Measurements from ENCODE around the gene NEU2. TPM values are rescaled to one million over a fixed set of nuclear protein-coding genes. Genes with fewer than 3 reads are reported as not detected.

Gene NEU2
- total RNA-seq (2014; rRNA removed; shearing (Covaris generic)): not detected in 2 replicates

DNA sequence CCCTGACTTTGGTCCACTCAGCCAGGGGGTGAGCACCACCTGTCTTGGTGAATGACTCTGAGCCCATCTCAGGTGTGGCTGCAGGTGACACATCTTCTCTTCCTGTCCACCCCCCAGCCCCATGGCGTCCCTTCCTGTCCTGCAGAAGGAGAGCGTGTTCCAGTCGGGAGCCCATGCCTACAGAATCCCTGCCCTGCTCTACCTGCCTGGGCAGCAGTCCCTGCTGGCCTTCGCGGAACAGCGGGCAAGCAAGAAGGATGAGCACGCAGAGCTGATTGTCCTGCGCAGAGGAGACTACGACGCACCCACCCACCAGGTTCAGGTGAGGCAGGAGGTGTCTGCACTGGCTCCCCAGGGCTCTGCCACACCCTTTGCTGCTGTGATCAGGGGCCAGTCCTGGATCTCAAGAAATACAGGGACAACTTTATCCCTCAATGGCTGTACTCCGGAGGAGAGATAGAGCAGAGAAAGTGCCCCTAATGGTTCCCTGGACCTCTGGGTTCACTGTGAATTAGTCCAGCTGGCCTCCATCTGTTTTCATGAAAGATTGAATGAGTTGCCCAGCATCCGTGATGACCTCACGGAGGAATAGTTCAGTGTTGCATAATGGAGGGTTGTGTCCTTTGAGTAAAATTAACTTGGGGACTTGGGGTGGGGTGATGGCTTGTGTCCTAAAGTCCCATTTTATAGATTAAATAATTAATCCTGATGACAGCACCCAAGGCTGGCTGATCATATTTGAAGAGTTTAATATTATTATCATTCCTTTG lies at the start of gene NEU2:
NEU2 (plus strand) TSS at position 122 of the 770 bp plus-strand sequence; CDS start at position 122, 0 bp downstream.
- DNase-seq (ENCODE audit: low spot score): no peak

DNA sequence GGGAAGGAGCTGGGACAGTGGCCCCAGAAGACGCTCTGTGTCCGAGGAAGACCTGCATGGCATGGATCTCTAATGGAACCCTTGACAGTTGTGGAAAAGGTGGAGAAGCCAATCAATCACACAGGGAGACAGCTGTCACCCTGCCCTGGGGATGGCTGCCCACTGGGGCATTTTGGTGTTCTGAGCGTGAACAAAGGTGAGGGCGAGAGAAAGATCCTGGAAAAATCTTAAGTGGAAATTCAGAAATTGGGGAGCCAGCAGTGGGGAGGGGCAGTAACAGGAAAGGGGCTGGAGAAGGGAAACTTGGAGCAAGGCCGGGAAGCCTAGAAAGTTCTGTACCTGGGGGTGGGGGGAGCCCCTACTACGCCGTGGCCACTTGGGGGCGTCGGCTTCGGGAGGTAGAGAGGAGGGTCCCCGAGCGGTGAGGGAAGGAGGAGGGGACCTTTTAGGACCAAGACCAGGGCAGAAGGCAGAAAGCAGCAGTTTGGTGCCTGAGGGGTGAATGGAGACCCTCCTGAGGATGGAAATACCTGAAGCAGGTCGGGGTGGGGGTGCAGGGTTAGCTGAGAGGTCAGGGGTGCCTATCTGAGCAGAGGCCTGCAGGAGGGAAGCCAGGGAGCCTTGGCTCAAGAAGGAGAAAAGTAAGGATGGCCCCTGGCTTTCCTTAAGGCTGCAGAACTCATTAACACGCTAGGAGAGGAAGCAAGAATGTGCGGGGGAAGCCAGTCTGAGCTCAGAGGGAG lies 49.4 kb upstream of the NEU2 start:
- DNase-seq (ENCODE audit: low spot score): no peak

DNA sequence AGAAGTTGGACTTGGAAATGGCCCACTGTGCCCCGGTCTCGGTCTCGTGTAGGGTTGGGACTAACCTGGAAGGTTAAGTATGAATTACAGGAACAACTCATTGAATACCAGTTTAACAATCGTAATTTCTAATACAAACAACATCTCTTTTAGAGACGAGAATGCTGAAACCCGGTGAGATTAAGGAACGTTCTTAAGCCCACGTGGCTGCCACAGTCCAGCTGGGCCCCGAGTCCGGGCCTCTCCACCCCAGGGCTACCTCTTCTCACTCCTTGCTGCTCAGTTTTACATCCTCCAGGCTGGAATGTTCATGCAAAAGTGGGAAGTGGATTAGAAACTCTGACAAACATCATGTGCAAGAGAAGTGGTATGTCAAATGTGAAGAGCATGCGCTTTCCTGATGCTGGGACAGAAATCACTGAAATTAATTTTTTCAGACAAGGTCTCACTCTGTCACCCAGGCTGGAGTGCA lies 48.8 kb upstream of the NEU2 start:
- no peak for DNase-seq (ENCODE audit: low spot score)

DNA sequence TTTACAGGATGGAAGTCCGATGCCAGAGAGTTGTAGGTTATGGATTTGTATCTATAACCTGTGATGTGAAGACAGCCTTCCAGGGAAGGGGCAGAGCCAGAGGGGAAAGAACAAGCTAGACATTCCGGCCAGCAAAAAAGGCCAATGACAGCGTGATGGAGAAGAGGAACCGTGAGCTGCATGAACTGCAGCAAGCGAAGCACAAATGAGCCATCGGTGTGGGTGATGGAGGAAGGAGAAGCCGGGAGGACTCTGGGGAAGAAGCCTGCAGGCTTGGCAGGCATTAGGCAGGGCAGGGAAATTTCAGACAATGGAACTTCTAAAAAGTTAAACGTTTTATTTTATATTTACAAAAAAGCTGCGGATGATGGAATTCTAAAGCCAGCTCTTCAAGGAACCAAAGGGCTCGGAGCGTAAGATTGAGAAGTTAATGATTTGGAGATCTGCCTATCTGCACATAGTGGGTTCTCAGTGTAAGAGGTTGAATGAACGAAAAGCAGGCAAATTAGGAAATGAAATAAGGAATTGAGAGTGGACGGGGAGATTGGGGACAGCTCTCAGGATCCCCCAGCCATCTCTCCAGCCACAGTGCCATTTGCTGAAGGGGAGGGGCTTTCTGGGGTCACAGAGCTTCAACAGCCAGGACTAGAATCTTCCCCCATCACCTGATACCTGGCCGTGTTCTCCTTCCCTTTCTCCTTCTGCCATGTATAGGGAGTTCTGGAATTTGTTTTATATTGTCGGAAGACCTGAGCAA lies 47.8 kb upstream of the NEU2 start:
- DNase-seq (ENCODE audit: low spot score): no peak

DNA sequence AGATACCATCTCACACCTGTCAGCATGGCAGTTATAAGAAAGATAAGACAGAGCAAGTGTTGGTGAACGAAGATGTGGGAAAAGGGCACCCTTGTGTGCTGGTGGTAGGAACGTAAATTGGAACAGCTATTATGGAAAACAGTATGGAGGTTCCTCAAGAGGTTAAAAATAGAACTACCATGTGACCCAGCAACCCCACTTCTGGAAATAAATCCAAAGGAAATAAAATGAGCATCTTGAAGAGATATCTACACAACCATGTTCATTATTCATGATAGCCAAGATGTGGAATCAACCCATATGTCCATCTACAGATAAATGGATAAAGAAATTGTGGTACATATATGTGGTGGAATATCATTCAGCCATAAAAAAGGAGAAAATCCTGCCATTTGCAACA lies 46.3 kb upstream of the NEU2 start:
- no peak for DNase-seq (ENCODE audit: low spot score)

DNA sequence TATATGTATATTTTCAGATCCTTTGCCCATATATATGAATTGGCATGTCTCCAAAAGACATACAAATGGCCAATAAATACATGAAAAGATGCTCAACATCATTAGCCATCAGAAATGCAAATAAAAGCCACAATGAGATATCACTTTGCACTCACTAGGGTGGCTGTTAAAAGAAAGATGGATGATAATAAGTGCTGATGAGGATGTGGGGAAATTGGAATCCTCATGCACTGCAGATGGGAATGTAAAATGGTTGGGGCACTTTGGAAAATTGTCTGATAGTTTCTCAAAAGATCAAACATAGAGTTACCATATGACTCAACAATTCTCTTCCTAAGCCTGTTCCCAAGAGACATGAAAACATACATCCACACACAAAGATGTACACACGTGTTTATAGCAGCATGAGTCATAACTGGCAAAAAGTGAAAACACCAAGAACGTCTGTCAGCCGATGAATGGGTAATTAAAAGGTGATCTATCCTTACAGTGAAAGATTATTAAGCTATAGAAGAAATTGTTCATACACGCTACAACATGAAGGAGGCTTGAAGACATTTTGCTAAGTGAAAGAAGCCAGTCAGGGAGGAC lies 39.1 kb upstream of the NEU2 start:
- DNase-seq (ENCODE audit: low spot score): no peak

DNA sequence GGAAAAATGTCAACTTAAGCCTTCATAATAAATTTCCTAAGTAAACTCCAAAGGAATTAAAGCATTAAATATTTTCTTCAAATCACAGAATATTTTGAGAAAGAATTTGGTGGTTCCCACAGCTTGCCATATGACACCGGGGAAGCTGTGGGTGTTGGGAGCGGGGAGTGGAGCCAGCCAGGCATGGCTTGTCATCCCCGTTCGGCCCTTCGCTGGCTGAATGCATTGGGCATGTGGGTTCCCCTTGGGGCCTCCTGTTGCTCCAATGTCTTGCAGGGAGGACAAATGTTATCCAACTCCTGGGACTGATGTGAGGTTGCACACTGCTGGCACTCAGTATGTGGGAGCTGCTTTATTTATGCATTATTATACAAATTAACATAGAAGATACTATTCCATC lies 38.0 kb upstream of the NEU2 start:
- DNase-seq (ENCODE audit: low spot score): no peak

DNA sequence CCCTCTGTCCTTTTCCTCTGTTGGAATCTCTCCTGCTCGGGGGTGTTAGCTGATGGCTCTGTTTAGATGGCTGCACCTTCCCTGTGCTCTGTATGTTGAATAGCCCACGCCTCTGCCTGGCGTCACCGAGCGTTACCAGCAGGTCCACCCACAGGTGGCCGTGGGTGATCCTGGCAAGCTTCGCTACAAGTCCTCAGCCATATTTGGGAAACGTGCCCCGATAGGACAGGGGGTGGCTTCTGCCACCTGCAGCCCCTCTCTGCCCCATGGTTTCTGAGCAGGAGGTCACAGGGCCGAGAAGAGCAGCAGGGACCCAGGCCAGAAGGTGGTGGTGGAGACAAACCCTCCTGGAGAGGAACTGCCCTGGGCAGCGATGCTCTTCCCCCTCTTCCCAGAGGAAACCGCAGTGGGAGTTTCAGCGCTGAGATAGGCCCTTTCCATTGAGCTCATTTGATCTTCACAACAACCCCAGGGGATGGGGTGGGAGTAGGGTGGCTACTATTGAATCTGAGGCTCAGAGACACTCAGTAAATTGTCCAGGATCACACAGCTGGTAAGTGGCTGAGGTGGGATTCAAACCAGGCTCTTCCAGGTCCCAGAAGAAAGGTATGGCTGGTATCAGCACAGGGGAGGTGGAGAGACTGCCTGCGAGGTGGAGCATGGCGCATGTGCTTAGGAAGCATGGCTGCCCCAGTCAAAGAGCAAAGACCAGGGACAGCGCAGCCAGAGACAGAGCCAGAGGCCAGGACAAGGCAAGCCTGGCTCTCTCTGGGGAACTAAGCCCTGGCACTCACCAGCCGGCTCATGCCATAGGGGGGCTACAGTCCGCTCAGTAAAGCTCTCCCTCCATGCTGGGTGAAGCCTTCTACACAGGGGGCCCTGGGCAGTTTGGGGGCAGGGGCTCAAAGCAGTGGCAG lies 34.5 kb upstream of the NEU2 start:
- DNase-seq (ENCODE audit: low spot score): no peak

DNA sequence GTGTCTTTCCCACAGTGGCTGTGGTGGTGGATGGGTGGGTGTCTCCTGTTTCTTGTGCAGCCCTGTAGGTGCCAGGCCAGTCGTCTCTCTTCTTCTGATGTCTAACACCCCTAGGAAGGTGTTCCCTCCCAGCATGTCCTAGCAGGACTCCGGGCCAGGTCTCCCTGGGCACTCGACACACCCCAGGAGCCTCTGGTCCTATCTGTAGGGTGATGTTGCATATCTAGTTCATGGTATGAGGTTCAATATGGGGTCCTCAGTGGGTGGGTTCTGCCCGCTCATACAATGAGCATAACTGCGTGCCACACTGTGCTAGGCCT lies 33.8 kb upstream of the NEU2 start:
- no peak for DNase-seq (ENCODE audit: low spot score)

DNA sequence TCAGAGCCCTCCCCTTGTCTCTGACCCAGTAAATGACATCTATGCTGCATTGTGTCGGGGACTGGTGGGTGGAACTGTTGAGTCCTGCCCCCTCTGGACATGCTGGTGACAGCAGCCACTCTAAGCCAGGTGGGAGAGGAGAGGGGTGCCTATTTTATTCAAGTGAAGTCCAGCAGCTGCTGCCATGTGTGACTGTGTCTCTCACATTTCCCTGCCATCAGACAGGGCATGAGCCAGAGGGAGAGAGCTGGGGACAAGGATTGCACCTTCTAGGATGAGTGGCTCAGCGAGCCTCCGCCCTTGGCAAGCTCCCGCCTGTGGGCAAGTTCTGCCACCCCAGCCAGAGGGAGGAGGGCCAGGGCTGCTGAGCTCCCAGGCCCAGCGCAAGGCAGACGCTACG lies 33.1 kb upstream of the NEU2 start:
- no peak for DNase-seq (ENCODE audit: low spot score)

DNA sequence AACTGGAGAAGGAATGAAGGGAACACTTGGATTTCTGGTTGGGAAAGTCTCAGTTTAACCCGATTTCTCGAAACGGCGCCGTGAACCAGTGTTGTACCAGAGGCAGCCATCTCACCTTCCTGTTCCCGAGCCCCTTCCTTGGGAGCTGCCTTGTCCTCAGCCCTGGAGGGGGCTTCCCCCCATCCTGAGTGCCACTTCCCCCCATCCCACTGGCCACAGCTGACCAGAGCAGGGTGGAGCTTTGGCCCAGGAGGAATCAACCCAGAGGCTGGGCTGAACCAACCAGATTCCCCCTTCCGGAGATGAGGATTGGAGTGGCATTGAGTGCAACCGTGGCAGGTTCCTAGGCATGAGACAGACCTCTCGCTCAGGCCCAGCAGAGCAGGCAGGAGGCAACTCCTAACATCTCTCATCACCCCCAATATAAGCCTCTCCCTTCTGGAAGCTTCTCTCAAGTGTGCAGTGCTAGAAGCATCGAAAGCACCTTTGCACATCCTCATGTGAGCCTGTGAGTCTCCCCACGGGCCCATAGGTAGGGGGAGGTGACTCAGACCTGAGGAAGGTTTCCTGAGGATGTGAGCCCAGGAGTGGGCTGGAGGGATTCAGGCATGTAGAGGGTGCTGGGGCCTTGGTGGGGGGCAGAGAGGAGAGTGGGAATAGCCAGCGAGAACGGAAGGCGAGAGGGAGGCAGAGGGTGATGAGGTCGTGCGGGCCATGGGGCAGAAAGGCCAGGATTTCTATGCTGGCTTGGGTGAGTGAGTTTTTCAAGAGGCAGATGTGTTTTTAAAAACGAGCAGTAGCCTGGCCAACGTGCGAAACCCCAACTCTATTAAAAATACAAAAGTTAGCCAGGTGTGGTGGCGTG lies 31.4 kb upstream of the NEU2 start:
- no peak for DNase-seq (ENCODE audit: low spot score)

DNA sequence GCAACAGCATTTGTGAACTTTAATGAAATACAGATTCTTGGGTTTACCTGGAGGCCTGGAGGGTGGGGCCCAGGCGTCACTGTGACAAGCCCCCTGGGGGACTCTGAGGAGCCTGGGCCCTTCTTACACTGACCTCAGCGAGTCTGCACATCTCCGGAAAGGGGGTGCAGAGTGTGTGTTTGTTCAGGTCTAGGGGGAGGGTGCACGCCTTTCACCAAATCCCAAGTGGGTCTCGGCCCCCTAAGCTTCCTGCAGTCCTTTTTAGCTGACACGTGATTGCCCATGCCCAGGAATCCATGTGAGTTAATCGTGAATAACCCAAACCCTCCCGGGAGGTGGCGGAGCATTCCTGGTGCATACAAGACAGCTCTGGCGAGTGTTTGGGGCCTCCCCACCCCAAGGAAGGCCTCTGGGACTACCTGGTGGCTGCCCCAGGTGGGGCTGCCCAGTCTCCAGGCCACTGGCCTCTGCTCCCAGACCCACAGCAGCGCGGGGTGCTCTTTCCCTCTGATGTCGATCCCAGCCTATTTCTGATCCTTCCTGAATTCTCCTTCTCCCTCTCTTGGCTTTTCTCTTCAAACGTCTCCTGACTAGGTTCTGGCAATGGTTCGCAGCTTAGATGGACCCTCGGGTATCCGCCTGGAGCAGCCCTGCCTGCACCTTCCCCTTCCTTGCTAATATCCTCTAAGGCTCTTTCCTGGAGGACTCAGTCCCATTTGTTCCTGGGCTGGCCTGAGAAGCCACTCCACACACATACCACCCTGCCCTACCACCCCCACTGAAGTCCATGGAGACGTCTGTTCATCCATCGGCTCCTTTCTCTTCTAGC lies 29.4 kb upstream of the NEU2 start:
- DNase-seq (ENCODE audit: low spot score): no peak

DNA sequence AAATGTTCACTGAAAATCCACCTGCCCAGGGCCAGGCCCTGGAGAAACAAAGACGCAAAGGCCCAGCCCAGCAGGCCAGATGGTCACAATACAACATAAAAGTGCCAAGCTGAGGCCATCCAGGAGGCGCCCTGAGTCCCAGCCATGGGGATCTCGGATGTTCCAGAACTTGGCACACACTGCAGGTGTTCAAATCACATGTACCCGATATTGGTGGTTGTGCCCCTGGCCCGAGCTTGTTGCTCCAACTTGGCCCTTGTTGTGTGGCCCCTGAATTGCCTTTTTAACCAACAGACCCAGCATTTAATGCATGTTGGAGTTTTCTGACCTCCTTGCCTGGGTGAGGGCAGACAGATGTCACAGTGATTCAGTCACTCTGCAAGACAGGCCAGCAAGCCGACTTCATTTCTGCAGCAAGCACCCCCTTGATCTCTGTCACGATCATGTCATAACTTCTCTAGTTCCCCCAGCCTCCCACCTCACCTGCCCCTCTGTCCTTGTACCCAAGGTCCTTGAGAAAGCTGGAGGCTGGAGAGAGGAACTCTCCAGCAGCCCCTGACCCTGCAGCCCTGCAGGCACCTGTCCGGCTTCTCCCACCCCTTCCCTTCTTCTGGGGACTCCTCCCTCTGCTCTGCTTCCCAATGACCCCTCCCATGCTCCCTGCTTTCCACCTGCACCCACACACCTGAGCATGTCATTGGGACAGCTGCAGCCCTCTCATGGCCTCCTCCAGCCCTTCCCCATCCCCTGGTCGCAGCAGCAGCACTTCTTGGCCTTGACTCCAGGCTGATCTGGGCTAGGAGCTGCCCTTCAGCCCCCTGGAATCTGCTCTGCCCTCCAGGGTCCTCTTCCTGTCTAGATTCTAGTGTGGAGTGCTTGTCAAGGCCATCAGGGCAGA lies 28.6 kb upstream of the NEU2 start:
- DNase-seq (ENCODE audit: low spot score): no peak

DNA sequence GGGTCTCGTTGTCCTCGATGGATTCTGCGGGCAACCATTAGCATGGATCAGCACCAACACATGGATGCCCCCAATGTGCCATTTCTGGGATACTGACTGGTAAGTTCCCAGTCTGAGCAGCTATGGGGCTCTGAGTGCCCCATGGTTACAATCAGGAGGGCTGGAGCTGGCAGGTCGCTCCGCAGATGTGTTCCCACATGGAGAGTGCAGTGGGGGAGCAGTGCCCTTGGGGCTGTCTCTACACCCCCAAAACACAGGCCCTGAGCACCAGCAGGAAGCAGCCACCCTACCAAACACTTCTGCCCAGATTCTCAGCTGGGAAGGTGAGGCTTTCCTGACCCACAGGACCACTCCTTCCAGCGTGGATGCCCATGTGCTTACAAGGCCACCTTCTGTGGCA lies 27.4 kb upstream of the NEU2 start:
- DNase-seq (ENCODE audit: low spot score): no peak

DNA sequence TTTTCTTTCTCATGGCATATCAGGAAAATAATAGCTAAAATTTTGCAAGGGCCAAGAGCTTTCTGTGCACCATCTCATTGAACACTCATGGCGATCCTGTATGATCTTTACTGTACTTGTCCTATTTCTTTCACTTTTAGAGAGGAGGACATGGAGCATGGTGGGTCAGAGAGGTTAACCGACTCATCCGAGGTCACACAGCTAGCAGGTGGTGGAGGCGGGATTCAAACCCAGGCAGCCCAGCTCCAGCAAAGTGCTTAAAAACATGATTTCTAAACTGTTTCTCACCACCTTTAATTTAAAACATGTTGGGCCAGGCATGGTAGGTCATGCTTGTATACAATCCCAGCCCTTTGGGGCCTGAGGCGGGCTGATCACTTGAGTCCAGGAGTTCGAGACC lies 25.8 kb upstream of the NEU2 start:
- no peak for DNase-seq (ENCODE audit: low spot score)

DNA sequence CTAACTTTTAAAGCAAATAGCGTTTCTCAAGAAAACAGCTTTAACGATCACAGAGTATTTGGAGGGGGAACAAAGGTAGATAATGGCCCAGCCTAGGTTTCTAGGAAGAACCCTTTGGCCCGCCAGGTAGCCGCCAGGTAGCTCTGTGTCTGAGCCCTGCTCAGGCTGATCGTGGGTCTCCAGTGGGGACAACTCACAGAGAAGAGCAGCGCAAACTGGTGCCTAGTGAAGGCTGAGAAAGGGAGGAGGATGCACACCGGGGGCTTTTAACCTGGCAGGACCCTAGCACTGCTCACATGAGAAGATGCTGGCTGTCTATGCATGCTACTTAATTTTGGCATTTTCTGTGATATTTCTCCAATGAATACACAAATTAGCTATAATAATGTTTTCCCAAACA lies 25.2 kb upstream of the NEU2 start:
- DNase-seq (ENCODE audit: low spot score): no peak

DNA sequence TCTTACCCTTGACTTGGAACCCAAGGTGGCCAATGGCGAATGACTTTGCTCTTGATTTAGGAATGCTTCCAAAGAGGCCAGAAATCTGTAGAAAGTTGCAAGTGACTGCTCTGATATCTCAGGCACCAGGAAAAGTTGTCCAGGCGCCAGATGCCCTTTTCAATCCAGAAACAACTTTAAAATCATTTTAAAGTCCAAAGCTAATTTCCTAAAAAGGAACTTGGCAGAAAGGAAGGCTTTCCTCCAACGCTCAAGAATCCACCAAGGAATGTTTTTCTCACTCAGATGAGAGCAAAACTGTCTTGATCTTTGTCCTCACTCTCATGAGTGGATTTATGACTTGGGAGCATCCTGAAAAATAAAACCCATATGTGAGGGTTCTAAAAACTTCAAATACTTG lies 24.7 kb upstream of the NEU2 start:
- no peak for DNase-seq (ENCODE audit: low spot score)

DNA sequence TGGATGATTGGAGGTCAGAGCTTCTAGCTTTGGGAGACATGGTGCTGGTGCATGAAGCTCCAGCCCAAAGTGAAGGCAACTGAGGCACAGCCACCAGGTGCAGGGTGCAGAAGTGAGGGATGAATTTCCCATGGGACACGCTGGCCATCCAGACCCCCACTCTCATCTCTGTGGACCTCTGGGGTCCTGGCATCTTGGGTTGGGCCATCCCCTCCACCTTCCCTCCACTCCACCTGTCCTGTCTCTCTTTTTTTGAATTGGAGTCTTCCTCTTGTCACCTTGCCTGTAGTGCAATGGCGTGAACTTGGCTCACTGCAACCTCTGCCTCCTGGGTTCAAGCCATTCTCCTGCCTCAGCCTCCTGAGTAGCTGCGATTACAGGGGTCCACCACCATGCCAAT lies 22.8 kb upstream of the NEU2 start:
- DNase-seq (ENCODE audit: low spot score): no peak
